Activated T-cell treated with anti-CD3 and anti-CD28 coated beads, Interleukin-2, amount 50 U/mL, for 72 hours (primary cell): ENCODE data around the gene ATCAY. TPM values are rescaled to one million over a fixed set of nuclear protein-coding genes. Genes with fewer than 3 reads are reported as not detected.

Experiments used
- ATAC-seq, 2 donors: fragments of 150-1000 bp; cut with Tn5 transposase; replicated peaks in 1 of 2; 2 replicates each; pipeline ENCODE4 v1.10.0; 2021; ENCODE audit warnings: moderate library complexity in 2 of 2, mild to moderate bottlenecking in 1 of 2
- DNase-seq, 2 donors: peaks; one replicate each; pipeline ENCODE4 v3.0.0; 2021 to 2022; ENCODE audit warnings: mixed read lengths in 1 of 2
- H3K27ac Mint-ChIP-seq: one replicate; pipeline ENCODE4 v1.8.0; 2022; ENCODE audit warnings: mild to moderate bottlenecking, moderate library complexity, mixed read lengths
- H3K27me3 Mint-ChIP-seq: one replicate; pipeline ENCODE4 v1.8.0; 2022; ENCODE audit warnings: low read depth, mixed read lengths
- H3K36me3 Mint-ChIP-seq, 2 donors: one replicate each; pipeline ENCODE4 v1.8.0; 2022; ENCODE audit warnings: mixed read lengths in 2 of 2, mild to moderate bottlenecking in 1 of 2; ENCODE audit not compliant: insufficient read depth in 2 of 2
- H3K4me1 Mint-ChIP-seq: one replicate; pipeline ENCODE4 v1.8.0; 2022; ENCODE audit warnings: low read depth, mixed read lengths
- H3K4me3 Mint-ChIP-seq, 2 donors: one replicate each; pipeline ENCODE4 v1.8.0; 2022; ENCODE audit warnings: mild to moderate bottlenecking in 2 of 2, mixed read lengths in 2 of 2, moderate library complexity in 2 of 2
- H3K9me3 Mint-ChIP-seq, 2 donors: one replicate each; pipeline ENCODE4 v1.8.0; 2022; ENCODE audit warnings: mixed read lengths in 2 of 2
- total RNA-seq, 2 donors: library from RNA; stranded (reverse); gene quantifications; one replicate each; pipeline ENCODE4 v1.2.3, GENCODE V29; 2022

ATCAY gene
- total RNA-seq, 2 donors from 2014 or later, result 0.05 TPM; not detected in 1

GRCh38 chr19:3844596-3844995, 35.9 kb upstream of the ATCAY start:
- Mint-ChIP-seq H3K4me3 (no peak overlapping the region), H3K9me3 (no peaks in the 10 kb centered on the region), H3K36me3 (no peaks in the 10 kb centered on the region), H3K4me1 (no peaks in the 10 kb centered on the region), H3K27me3 (no peaks in the 10 kb centered on the region), H3K27ac (no peak overlapping the region)
- ATAC-seq (no peak), DNase-seq (no peak)

- Mint-ChIP-seq H3K27me3 (no peaks in the 10 kb centered on the region), H3K27ac (no peak overlapping the region), H3K9me3 (peaks cover 4 to 13% of the 10 kb centered on the region in 2 donors), H3K36me3 (peaks cover 12 to 19% of the 10 kb centered on the region in 2 donors), H3K4me3 (no peak overlapping the region), H3K4me1 (no peaks in the 10 kb centered on the region)
- ATAC-seq (peak; percentile 57 to 60), DNase-seq (peak; percentile 41 to 48)
These were observed 31.4 kb upstream of the ATCAY start for GRCh38 chr19:3849092-3849491.

- Mint-ChIP-seq H3K27ac (no peak overlapping the region), H3K4me1 (no peaks in the 10 kb centered on the region), H3K4me3 (no peak overlapping the region), H3K27me3 (no peaks in the 10 kb centered on the region), H3K36me3 (peaks cover 12 to 19% of the 10 kb centered on the region in 2 donors), H3K9me3 (peaks cover 4 to 13% of the 10 kb centered on the region in 2 donors)
- ATAC-seq (no peak), DNase-seq (no peak)
These were observed 30.7 kb upstream of the ATCAY start for GRCh38 chr19:3849787-3850186.

- no peak overlapping the region for H3K27ac Mint-ChIP-seq
- H3K27me3 Mint-ChIP-seq, result no peaks in the 10 kb centered on the region
- no peaks in the 10 kb centered on the region for H3K4me1 Mint-ChIP-seq
- ATAC-seq (no peak), DNase-seq (no peak)
- H3K9me3 Mint-ChIP-seq, result peaks cover 4 to 13% of the 10 kb centered on the region in 2 donors
- H3K36me3 Mint-ChIP-seq, result peaks cover 12 to 19% of the 10 kb centered on the region in 2 donors
- H3K4me3 Mint-ChIP-seq, result no peak overlapping the region
These were observed 30.0 kb upstream of the ATCAY start for GRCh38 chr19:3850320-3850972.

GRCh38 chr19:3851254-3852176, 29.0 kb upstream of the ATCAY start:
- no peak overlapping the region for H3K4me3 Mint-ChIP-seq
- DNase-seq (no peak), ATAC-seq (no peak)
- no peaks in the 10 kb centered on the region for H3K27me3 Mint-ChIP-seq
- peaks cover 4 to 13% of the 10 kb centered on the region in 2 donors for H3K9me3 Mint-ChIP-seq
- H3K36me3 Mint-ChIP-seq, result peaks cover 12 to 19% of the 10 kb centered on the region in 2 donors
- no peak overlapping the region for H3K27ac Mint-ChIP-seq
- H3K4me1 Mint-ChIP-seq, result no peaks in the 10 kb centered on the region

GRCh38 chr19:3852177-3852511, 28.3 kb upstream of the ATCAY start:
- no peak for DNase-seq
- Mint-ChIP-seq H3K27me3 (no peaks in the 10 kb centered on the region), H3K4me3 (no peak overlapping the region), H3K27ac (no peak overlapping the region), H3K9me3 (peaks cover 4 to 13% of the 10 kb centered on the region in 2 donors), H3K36me3 (peaks cover 12 to 19% of the 10 kb centered on the region in 2 donors), H3K4me1 (no peaks in the 10 kb centered on the region)
- ATAC-seq, result no peak

GRCh38 chr19:3852614-3853254, 27.8 kb upstream of the ATCAY start:
- Mint-ChIP-seq H3K4me1 (no peaks in the 10 kb centered on the region), H3K9me3 (peaks cover 4 to 13% of the 10 kb centered on the region in 2 donors), H3K27ac (no peak overlapping the region), H3K4me3 (no peak overlapping the region), H3K27me3 (no peaks in the 10 kb centered on the region), H3K36me3 (peaks cover 12 to 19% of the 10 kb centered on the region in 2 donors)
- ATAC-seq (no peak), DNase-seq (peak in 1 of 2 donors; percentile 2)

- peaks cover 11 to 16% of the 10 kb centered on the region in 2 donors for H3K36me3 Mint-ChIP-seq
- DNase-seq, result peak in 1 of 2 donors; percentile 3
- H3K9me3 Mint-ChIP-seq, result peaks cover 4 to 12% of the 10 kb centered on the region in 2 donors
- no peaks in the 10 kb centered on the region for H3K27me3 Mint-ChIP-seq
- ATAC-seq, result no peak
- H3K4me1 Mint-ChIP-seq, result no peaks in the 10 kb centered on the region
- H3K27ac Mint-ChIP-seq, result no peak overlapping the region
- no peak overlapping the region for H3K4me3 Mint-ChIP-seq
These were observed 25.2 kb upstream of the ATCAY start for GRCh38 chr19:3855320-3855719.

- peaks cover 0 to under 1% of the 10 kb centered on the region in 2 donors for H3K36me3 Mint-ChIP-seq
- no peaks in the 10 kb centered on the region for H3K9me3 Mint-ChIP-seq
- H3K4me1 Mint-ChIP-seq, result no peaks in the 10 kb centered on the region
- ATAC-seq, result no peak
- no peak overlapping the region for H3K27ac Mint-ChIP-seq
- no peak overlapping the region for H3K4me3 Mint-ChIP-seq
- no peaks in the 10 kb centered on the region for H3K27me3 Mint-ChIP-seq
- DNase-seq, result no peak
These were observed 23.0 kb upstream of the ATCAY start for GRCh38 chr19:3857449-3858003.

- Mint-ChIP-seq H3K36me3 (no peaks in the 10 kb centered on the region), H3K4me3 (no peak overlapping the region), H3K9me3 (no peaks in the 10 kb centered on the region), H3K27me3 (no peaks in the 10 kb centered on the region), H3K27ac (no peak overlapping the region), H3K4me1 (no peaks in the 10 kb centered on the region)
- ATAC-seq (no peak), DNase-seq (no peak)
These were observed 20.0 kb upstream of the ATCAY start for GRCh38 chr19:3860499-3860898.

- Mint-ChIP-seq H3K4me1 (no peaks in the 10 kb centered on the region), H3K9me3 (no peaks in the 10 kb centered on the region), H3K27me3 (peaks cover 19% of the 10 kb centered on the region), H3K27ac (no peak overlapping the region), H3K4me3 (no peak overlapping the region), H3K36me3 (no peaks in the 10 kb centered on the region)
- no peak for ATAC-seq
- no peak for DNase-seq
These were observed 17.5 kb upstream of the ATCAY start for GRCh38 chr19:3862826-3863500.

- Mint-ChIP-seq H3K9me3 (no peaks in the 10 kb centered on the region), H3K4me1 (no peaks in the 10 kb centered on the region), H3K4me3 (no peak overlapping the region), H3K36me3 (no peaks in the 10 kb centered on the region), H3K27ac (no peak overlapping the region), H3K27me3 (peaks cover 23% of the 10 kb centered on the region)
- no peak for DNase-seq
- ATAC-seq, result no peak
These were observed 16.8 kb upstream of the ATCAY start for GRCh38 chr19:3863648-3864047.
